HepG2 (cell line): ENCODE results near the gene HLCS. TPM values are rescaled to one million over a fixed set of nuclear protein-coding genes. Genes with fewer than 3 reads are reported as not detected.

Experiments used
- ATAC-seq: fragments of 200-7000 bp; cut with Tn5 transposase; 3 replicates; pipeline ENCODE4 v1.9.1; 2020; ENCODE audit warnings: mild to moderate bottlenecking, moderate library complexity
- BruUV-seq: library from RNA; stranded (reverse); fragments of 400-500 nt; replicated peaks from 2 replicates; lab custom pipeline; 2021; lab: Mats Ljungman, UMichigan
- CTCF ChIA-PET: fragments of 300-600 bp; formaldehyde crosslinking; extraction: SDS; loops from one replicate; lab custom pipeline; 2021; ENCODE audit warnings: low total read pairs, inconsistent platforms, low intra/inter-chr PET ratio; lab: Yijun Ruan, JAX
- POLR2A ChIA-PET: fragments of 350-600 bp; sonication (Branson Sonifier 250); formaldehyde crosslinking; loops from one replicate; lab custom pipeline; 2020; ENCODE audit warnings: antibody characterized with exemption, inconsistent platforms; lab: Yijun Ruan, JAX
- DNase-seq: peaks from one replicate; pipeline ENCODE4 v3.0.0-alpha.2; 2015; ENCODE audit warnings: low spot score
- FAIRE-seq: peaks from 3 replicates; lab custom pipeline; 2011; peaks lifted over from hg19 to GRCh38; lab: Jason Lieb, UNC
- H2AFZ ChIP-seq: one replicate; pipeline ENCODE4 v1.6.1; 2011; ENCODE audit warnings: low read length, inconsistent platforms
- H3K27ac ChIP-seq: fragments of 300-600 bp; 3 replicates; pipeline ENCODE4 v1.8.0; 2011; ENCODE audit warnings: mixed run types, mild to moderate bottlenecking, mixed read lengths, low read length, inconsistent platforms; ENCODE audit not compliant: insufficient read depth; ENCODE audit errors: extremely low read length
- H3K27me3 ChIP-seq, 2 experiments: fragments of 200-600 bp in 1 of 2; 2 replicates in 1 of 2; 3 replicates in 1 of 2; pipeline versions ENCODE4 v1.6.0 to v1.8.0; 2011; ENCODE audit warnings: low read length in 2 of 2, mild to moderate bottlenecking in 2 of 2, moderate library complexity in 2 of 2, inconsistent platforms in 1 of 2; ENCODE audit not compliant: insufficient read depth in 2 of 2, control insufficient read depth in 1 of 2
- H3K36me3 ChIP-seq, 2 experiments: fragments of 200-600 bp in 1 of 2; replicated peaks in 1 of 2; 2 replicates in 1 of 2; 3 replicates in 1 of 2; pipeline versions ENCODE4 v1.5.1 to v1.8.0; 2011; ENCODE audit warnings: low read length in 2 of 2, inconsistent platforms in 1 of 2; ENCODE audit not compliant: insufficient read depth in 2 of 2, control insufficient read depth in 1 of 2
- H3K4me1 ChIP-seq: 2 replicates; pipeline ENCODE4 v1.5.1; 2012; ENCODE audit warnings: low read length, inconsistent platforms; ENCODE audit not compliant: insufficient read depth
- H3K4me2 ChIP-seq: 2 replicates; pipeline ENCODE4 v1.6.0; 2011; ENCODE audit warnings: low read depth, low read length, inconsistent platforms
- H3K4me3 ChIP-seq, 3 experiments: fragments of 200-600 bp in 1 of 3; sonication (generic), shearing (Covaris generic) in 1 of 3; replicated peaks in 1 of 3; 2 replicates each; pipeline ENCODE4 v1.5.1; 2011 to 2016; ENCODE audit warnings: low read length in 3 of 3, inconsistent platforms in 2 of 3, low read depth in 2 of 3, mild to moderate bottlenecking in 2 of 3, control low read depth in 1 of 3, mixed read lengths in 1 of 3; ENCODE audit not compliant: insufficient read depth in 1 of 3
- H3K79me2 ChIP-seq: one replicate; pipeline ENCODE4 v1.6.1; 2011; ENCODE audit warnings: low read length, inconsistent platforms; ENCODE audit not compliant: insufficient read depth
- H3K9ac ChIP-seq: 2 replicates; pipeline ENCODE4 v1.6.0; 2011; ENCODE audit warnings: mild to moderate bottlenecking, low read depth, low read length, inconsistent platforms; ENCODE audit not compliant: insufficient read depth
- H3K9me3 ChIP-seq: 2 replicates; pipeline ENCODE4 v1.5.1; 2012; ENCODE audit warnings: mild to moderate bottlenecking, low read length
- H4K20me1 ChIP-seq: 2 replicates; pipeline ENCODE4 v1.6.0; 2011; ENCODE audit warnings: inconsistent platforms, mild to moderate bottlenecking, low read length, moderate library complexity; ENCODE audit not compliant: insufficient read depth
- FOXA3 ChIP-seq: IDR thresholded peaks from 2 replicates; pipeline ENCODE4 v1.6.1; 2016; ENCODE audit warnings: missing genetic modification reagents, missing compliant biosample characterization
- KLF13 ChIP-seq: sonication (generic); formaldehyde crosslinking; IDR thresholded peaks from 2 replicates; pipeline ENCODE4 v1.4.0; 2020; ENCODE audit warnings: mild to moderate bottlenecking, missing genetic modification reagents
- MATR3 ChIP-seq: sonication (generic); formaldehyde crosslinking; IDR thresholded peaks from 2 replicates; pipeline ENCODE4 v1.4.0; 2020; ENCODE audit warnings: missing genetic modification reagents
- ZKSCAN1 ChIP-seq: fragments of 150-350 bp; IDR thresholded peaks from 2 replicates; pipeline ENCODE4 v1.6.1; 2014; ENCODE audit warnings: low read length
- ZNF281 ChIP-seq: sonication (generic); formaldehyde crosslinking; IDR thresholded peaks from 2 replicates; pipeline ENCODE4 v1.4.0; 2020; ENCODE audit warnings: missing genetic modification reagents, borderline replicate concordance
- ZNF703 ChIP-seq: sonication (generic); formaldehyde crosslinking; IDR thresholded peaks from 2 replicates; pipeline ENCODE4 v1.5.1; 2020; ENCODE audit warnings: missing genetic modification reagents, mild to moderate bottlenecking, moderate library complexity, borderline replicate concordance
- WGBS: methylation state at CpG from one replicate; pipeline ENCODE4 v1.1.6; 2017; ENCODE audit warnings: low lambda C conversion rate; 5-methylcytosine and 5-hydroxymethylcytosine counted together
- in situ Hi-C: cut with HindIII; loops from 2 replicates; pipeline ENCODE4 v1.10.0; 2017; ENCODE audit warnings: low pct_unique_long_range_greater_than_20kb; ENCODE audit not compliant: extremely low pct_ligation_motif_present
- intact Hi-C: fragments of 100-400 bp; cut with micrococcal nuclease; formaldehyde crosslinking; loops from one replicate; pipeline ENCODE4 v1.10.0; 2022; ENCODE audit not compliant: unreplicated experiment
- polyA plus RNA-seq, 8 experiments: library from polyadenylated mRNA; depleted of rRNA in 3 of 8; stranded (reverse) in 7 of 8; unstranded in 1 of 8; fragments of >200 nt; fragmentation: Illumina TruSeq in 4 of 8; extraction: Trizol in 4 of 8; gene quantifications; 2 replicates each; pipeline versions ENCODE4 v1.2.1 to v1.2.3, GENCODE V29; 2011 to 2016; ENCODE audit warnings: low read depth in 4 of 8, missing spikeins in 1 of 8, mixed read lengths in 1 of 8; ENCODE audit not compliant: insufficient read depth in 1 of 8
- total RNA-seq, 5 experiments: library from RNA; depleted of rRNA; stranded (reverse); fragments of >200 nt; fragmentation: Illumina TruSeq; extraction: Trizol; gene quantifications; 2 replicates each; pipeline ENCODE4 v1.2.3, GENCODE V29; 2016; ENCODE audit warnings: low read depth in 1 of 5
- TF ChIP-seq, protein P1 (sequence below): IDR thresholded peaks from 2 replicates; pipeline ENCODE4 v1.6.1; 2016; ENCODE audit warnings: missing genetic modification reagents, missing compliant biosample characterization

The HLCS gene
- total and polyA plus RNA-seq, 2 of the 13 experiments (the other 11 are each of a cell fraction or from before 2014, with no cell fraction given): 7.9 to 12.3 TPM

- no TSS peak for BruUV-seq
- 76% methylated on average over 6 of the region's 6 CpGs for WGBS
- no peak for DNase-seq
- Histone ChIP-seq H3K9me3 (no peaks in the 10 kb centered on the region), H3K27me3 (no peaks in the 10 kb centered on the region), H3K9ac (no peak overlapping the region), H3K36me3 (no peaks in the 10 kb centered on the region), H3K4me1 (peaks cover 24% of the 10 kb centered on the region), H4K20me1 (no peaks in the 10 kb centered on the region), H3K27ac (no peak overlapping the region), H3K4me2 (no peak overlapping the region), H3K79me2 (no peaks in the 10 kb centered on the region), H3K4me3 (no peak overlapping the region), H2AFZ (no peak overlapping the region)
- intact Hi-C loops (no loop called here), in situ Hi-C loops (no loop called here)
- POLR2A ChIA-PET: no interaction called here
- FAIRE-seq: no peak
- no peak for ATAC-seq
- CTCF ChIA-PET: no interaction called here
- TF ChIP-seq FOXA3 (CRISPR knock-in tag): no peak
- TF ChIP-seq KLF13 (CRISPR knock-in tag): no peak
- TF ChIP-seq, protein P1, sequence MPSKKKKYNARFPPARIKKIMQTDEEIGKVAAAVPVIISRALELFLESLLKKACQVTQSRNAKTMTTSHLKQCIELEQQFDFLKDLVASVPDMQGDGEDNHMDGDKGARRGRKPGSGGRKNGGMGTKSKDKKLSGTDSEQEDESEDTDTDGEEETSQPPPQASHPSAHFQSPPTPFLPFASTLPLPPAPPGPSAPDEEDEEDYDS: no peak
- no peak for TF ChIP-seq ZKSCAN1
- no peak for TF ChIP-seq ZNF281 (CRISPR knock-in tag)
- TF ChIP-seq ZNF703 (CRISPR knock-in tag): no peak
- TF ChIP-seq MATR3 (CRISPR knock-in tag): no peak
Measured at GRCh38 chr21:36981977-36982700, 15.7 kb upstream of the HLCS start.
